HEK293 (cell line): ENCODE measurements around the gene ASMT.
"Not testable (repeated sequence)": the region's sequence is repeated elsewhere in the genome, so short reads cannot be mapped to it uniquely, and the experiment has no call there.

Source experiments
- CTCF ChIA-PET: fragments of 350-600 bp; formaldehyde crosslinking; extraction: SDS; loops from one replicate; lab custom pipeline; 2021; ENCODE audit warnings: antibody characterized with exemption; lab: Yijun Ruan, JAX
- POLR2A ChIA-PET: fragments of 300-600 bp; formaldehyde crosslinking; extraction: SDS; loops from one replicate; lab custom pipeline; 2020; ENCODE audit warnings: antibody characterized with exemption, inconsistent platforms; lab: Yijun Ruan, JAX
- H3K27ac ChIP-seq: fragments of 200-500 bp; sonication (Bioruptor generic); 2 replicates; pipeline ENCODE4 v1.5.1; 2014; ENCODE audit warnings: low read depth, low read length, control low read depth, inconsistent platforms; ENCODE audit errors: extremely low read depth
- H3K36me3 ChIP-seq, 2 experiments: fragments of 200-500 bp in 1 of 2; sonication (Bioruptor generic) in 1 of 2; 1 replicate in 1 of 2; 2 replicates in 1 of 2; pipeline ENCODE4 v1.5.1; 2014 to 2017; ENCODE audit warnings: inconsistent platforms in 2 of 2, low read length in 2 of 2; ENCODE audit not compliant: control insufficient read depth in 2 of 2, insufficient read depth in 1 of 2
- H3K4me1 ChIP-seq: fragments of 200-500 bp; sonication (Bioruptor generic); 2 replicates; pipeline ENCODE4 v1.5.1; 2014; ENCODE audit warnings: mild to moderate bottlenecking, low read length, inconsistent platforms; ENCODE audit not compliant: control insufficient read depth, insufficient read depth
- H3K4me3 ChIP-seq: 2 replicates; pipeline ENCODE4 v1.5.1; 2011; ENCODE audit warnings: low read depth, mild to moderate bottlenecking, control low read depth, low read length, moderate library complexity
- H3K9me3 ChIP-seq: fragments of 200-500 bp; sonication (Bioruptor generic); 2 replicates; pipeline ENCODE4 v1.5.1; 2014; ENCODE audit warnings: low read depth, low read length, inconsistent platforms; ENCODE audit not compliant: control insufficient read depth, insufficient read depth
- BCL11B ChIP-seq: fragments of 450-650 bp; formaldehyde crosslinking; IDR thresholded peaks from 2 replicates; pipeline ENCODE4 v1.5.1; 2016; ENCODE audit warnings: low read depth, missing biosample characterization, missing genetic modification characterization
- FEZF1 ChIP-seq: fragments of 450-650 bp; formaldehyde crosslinking; IDR thresholded peaks from 2 replicates; pipeline ENCODE4 v1.5.1; 2016; ENCODE audit warnings: missing biosample characterization, missing genetic modification characterization
- IKZF3 ChIP-seq: fragments of 450-650 bp; IDR thresholded peaks from 2 replicates; pipeline ENCODE4 v1.5.0; 2018; ENCODE audit warnings: missing biosample characterization, mild to moderate bottlenecking, missing genetic modification characterization, moderate library complexity
- SP2 ChIP-seq: fragments of 450-650 bp; formaldehyde crosslinking; IDR thresholded peaks from 2 replicates; pipeline ENCODE4 v1.5.1; 2016; ENCODE audit warnings: missing biosample characterization, missing genetic modification characterization
- SP3 ChIP-seq: fragments of 450-650 bp; formaldehyde crosslinking; IDR thresholded peaks from 2 replicates; pipeline ENCODE4 v1.5.1; 2016; ENCODE audit warnings: missing biosample characterization, missing genetic modification characterization
- ZBTB48 ChIP-seq: fragments of 450-650 bp; formaldehyde crosslinking; IDR thresholded peaks from 2 replicates; pipeline ENCODE4 v1.5.1; 2016; ENCODE audit warnings: missing biosample characterization, missing genetic modification characterization
- ZFHX2 ChIP-seq: fragments of 450-650 bp; formaldehyde crosslinking; conservative IDR thresholded peaks from 2 replicates; pipeline ENCODE4 v1.5.1; 2016; ENCODE audit warnings: missing biosample characterization, missing genetic modification characterization
- ZNF2 ChIP-seq: fragments of 450-650 bp; formaldehyde crosslinking; IDR thresholded peaks from 2 replicates; pipeline ENCODE4 v1.5.1; 2016; ENCODE audit warnings: missing biosample characterization, missing genetic modification characterization
- ZNF292 ChIP-seq: fragments of 450-650 bp; formaldehyde crosslinking; IDR thresholded peaks from 2 replicates; pipeline ENCODE4 v1.5.1; 2016; ENCODE audit warnings: low read depth, missing biosample characterization, missing genetic modification characterization, borderline replicate concordance
- ZNF350 ChIP-seq: fragments of 450-650 bp; formaldehyde crosslinking; IDR thresholded peaks from 2 replicates; pipeline ENCODE4 v1.5.0; 2017; ENCODE audit warnings: missing biosample characterization, mild to moderate bottlenecking, missing genetic modification characterization
- ZNF366 ChIP-seq: fragments of 450-650 bp; formaldehyde crosslinking; conservative IDR thresholded peaks from 2 replicates; pipeline ENCODE4 v1.5.1; 2016; ENCODE audit warnings: missing biosample characterization, missing genetic modification characterization
- ZNF433 ChIP-seq: fragments of 450-650 bp; formaldehyde crosslinking; IDR thresholded peaks from 2 replicates; pipeline ENCODE4 v1.5.1; 2016; ENCODE audit warnings: missing biosample characterization, missing genetic modification characterization, low read depth
- ZNF571 ChIP-seq: fragments of 450-650 bp; formaldehyde crosslinking; IDR thresholded peaks from 2 replicates; pipeline ENCODE4 v1.5.0; 2017; ENCODE audit warnings: missing biosample characterization, missing genetic modification characterization
- ZNF623 ChIP-seq: fragments of 450-650 bp; formaldehyde crosslinking; IDR thresholded peaks from 2 replicates; pipeline ENCODE4 v1.5.1; 2016; ENCODE audit warnings: missing biosample characterization, missing genetic modification characterization
- ZNF701 ChIP-seq: fragments of 450-650 bp; formaldehyde crosslinking; IDR thresholded peaks from 2 replicates; pipeline ENCODE4 v1.5.1; 2016; ENCODE audit warnings: missing biosample characterization, missing genetic modification characterization
- ZSCAN16 ChIP-seq: fragments of 450-650 bp; formaldehyde crosslinking; IDR thresholded peaks from 2 replicates; pipeline ENCODE4 v1.5.1; 2016; ENCODE audit warnings: missing biosample characterization, missing genetic modification characterization
- TF ChIP-seq, protein P1 (sequence below): fragments of 450-650 bp; formaldehyde crosslinking; IDR thresholded peaks from 2 replicates; pipeline ENCODE4; 2016; ENCODE audit warnings: missing biosample characterization, missing genetic modification characterization
- TF ChIP-seq, protein P2 (sequence below): fragments of 450-650 bp; formaldehyde crosslinking; IDR thresholded peaks from 2 replicates; pipeline ENCODE4 v1.5.1; 2016; ENCODE audit warnings: missing biosample characterization, missing genetic modification characterization
- TF ChIP-seq, protein P3 (sequence below): fragments of 450-650 bp; formaldehyde crosslinking; IDR thresholded peaks from 2 replicates; pipeline ENCODE4 v1.5.1; 2017; ENCODE audit warnings: missing biosample characterization, missing genetic modification characterization

The ASMT gene

DNA sequence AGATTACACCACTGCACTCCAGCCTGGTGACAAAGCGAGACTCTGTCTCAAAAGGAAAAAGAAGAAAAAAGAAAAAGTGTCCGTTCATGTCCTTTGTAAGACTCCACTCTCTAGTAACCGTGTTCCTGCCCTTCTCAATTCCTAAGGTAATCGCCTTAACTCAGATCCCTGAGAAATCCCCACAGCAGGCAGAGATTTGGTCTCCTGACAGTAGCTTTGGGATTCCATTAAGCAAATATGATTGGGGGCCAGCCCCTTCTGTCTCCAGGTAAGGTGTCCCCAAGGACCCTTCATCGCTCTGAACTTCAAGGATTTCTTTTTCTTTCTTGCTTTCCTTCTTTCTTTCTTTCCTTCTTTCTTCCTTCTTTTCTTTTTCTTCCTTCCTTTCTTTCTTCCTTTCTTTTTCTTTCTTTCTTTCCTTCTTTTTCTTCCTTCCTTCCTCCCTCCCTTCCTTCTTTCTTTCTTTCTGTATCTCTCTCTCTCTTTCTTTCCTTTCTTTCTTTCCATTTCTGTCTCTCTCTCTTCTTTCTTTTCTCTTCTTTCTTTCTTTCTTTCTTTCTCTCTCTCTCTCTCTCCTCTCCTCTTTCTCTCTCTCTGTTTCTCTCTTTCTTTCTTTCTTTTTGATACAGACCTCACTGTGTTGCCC lies 2.1 kb upstream of the ASMT start:
- Histone ChIP-seq H3K27ac (no peak overlapping the region), H3K4me1 (no peaks in the 10 kb centered on the region), H3K9me3 (no peaks in the 10 kb centered on the region), H3K36me3 (no peaks in the 10 kb centered on the region), H3K4me3 (no peak overlapping the region)
- CTCF ChIA-PET = no interaction called here
- TF ChIP-seq ZNF292 (tag by site-specific recombination) (no peak), ZNF366 (tag by site-specific recombination) (peak; percentile 89)
- POLR2A ChIA-PET = no interaction called here

DNA sequence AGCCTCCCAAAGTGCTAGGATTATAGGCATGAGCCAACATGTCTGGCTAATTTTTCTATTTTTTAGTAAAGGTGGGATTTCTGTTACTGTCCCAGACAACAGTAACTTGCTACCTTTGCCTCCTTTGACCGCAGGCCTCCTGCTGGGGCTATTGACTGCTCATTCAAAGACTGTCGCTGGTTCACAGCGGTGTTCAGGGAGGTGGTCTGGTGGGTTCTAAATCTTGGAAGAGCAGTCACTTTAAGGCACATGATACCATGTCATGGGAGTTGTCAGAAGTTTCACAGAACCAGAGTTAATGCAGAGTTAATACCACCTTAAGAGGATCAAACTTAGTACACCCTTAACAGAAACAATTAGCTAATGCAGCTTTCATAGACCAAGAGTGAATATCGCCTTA lies 3.8 kb downstream of the ASMT start:
- Histone ChIP-seq H3K4me1 (no peaks in the 10 kb centered on the region), H3K36me3 (no peaks in the 10 kb centered on the region; a peak in 1 of 3 replicates), H3K4me3 (no peak overlapping the region), H3K9me3 (no peaks in the 10 kb centered on the region), H3K27ac (no peak overlapping the region)
- ChIA-PET POLR2A (no interaction called here), CTCF (no interaction called here)
- TF ChIP-seq, protein P1, sequence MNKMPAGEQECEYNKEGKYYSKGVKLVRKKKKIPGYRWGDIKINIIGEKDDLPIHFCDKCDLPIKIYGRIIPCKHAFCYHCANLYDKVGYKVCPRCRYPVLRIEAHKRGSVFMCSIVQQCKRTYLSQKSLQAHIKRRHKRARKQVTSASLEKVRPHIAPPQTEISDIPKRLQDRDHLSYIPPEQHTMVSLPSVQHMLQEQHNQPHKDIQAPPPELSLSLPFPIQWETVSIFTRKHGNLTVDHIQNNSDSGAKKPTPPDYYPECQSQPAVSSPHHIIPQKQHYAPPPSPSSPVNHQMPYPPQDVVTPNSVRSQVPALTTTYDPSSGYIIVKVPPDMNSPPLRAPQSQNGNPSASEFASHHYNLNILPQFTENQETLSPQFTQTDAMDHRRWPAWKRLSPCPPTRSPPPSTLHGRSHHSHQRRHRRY = no peak
- TF ChIP-seq ZNF433 (tag by site-specific recombination) = no peak
- no peak for TF ChIP-seq ZNF350 (tag by site-specific recombination)
- no peak for TF ChIP-seq ZNF2 (tag by site-specific recombination)
- no peak for TF ChIP-seq ZNF623
- TF ChIP-seq SP2 (tag by site-specific recombination) = no peak
- TF ChIP-seq BCL11B (tag by site-specific recombination) = no peak
- no peak for TF ChIP-seq FEZF1 (tag by site-specific recombination)
- no peak for TF ChIP-seq ZFHX2 (tag by site-specific recombination)
- no peak for TF ChIP-seq SP3 (tag by site-specific recombination)
- no peak for TF ChIP-seq ZSCAN16
- no peak for TF ChIP-seq ZNF701
- no peak for TF ChIP-seq ZNF571
- TF ChIP-seq, protein P2, sequence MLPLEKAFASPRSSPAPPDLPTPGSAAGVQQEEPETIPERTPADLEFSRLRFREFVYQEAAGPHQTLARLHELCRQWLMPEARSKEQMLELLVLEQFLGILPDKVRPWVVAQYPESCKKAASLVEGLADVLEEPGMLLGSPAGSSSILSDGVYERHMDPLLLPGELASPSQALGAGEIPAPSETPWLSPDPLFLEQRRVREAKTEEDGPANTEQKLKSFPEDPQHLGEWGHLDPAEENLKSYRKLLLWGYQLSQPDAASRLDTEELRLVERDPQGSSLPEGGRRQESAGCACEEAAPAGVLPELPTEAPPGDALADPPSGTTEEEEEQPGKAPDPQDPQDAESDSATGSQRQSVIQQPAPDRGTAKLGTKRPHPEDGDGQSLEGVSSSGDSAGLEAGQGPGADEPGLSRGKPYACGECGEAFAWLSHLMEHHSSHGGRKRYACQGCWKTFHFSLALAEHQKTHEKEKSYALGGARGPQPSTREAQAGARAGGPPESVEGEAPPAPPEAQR (tag by site-specific recombination) = no peak
- TF ChIP-seq, protein P3, sequence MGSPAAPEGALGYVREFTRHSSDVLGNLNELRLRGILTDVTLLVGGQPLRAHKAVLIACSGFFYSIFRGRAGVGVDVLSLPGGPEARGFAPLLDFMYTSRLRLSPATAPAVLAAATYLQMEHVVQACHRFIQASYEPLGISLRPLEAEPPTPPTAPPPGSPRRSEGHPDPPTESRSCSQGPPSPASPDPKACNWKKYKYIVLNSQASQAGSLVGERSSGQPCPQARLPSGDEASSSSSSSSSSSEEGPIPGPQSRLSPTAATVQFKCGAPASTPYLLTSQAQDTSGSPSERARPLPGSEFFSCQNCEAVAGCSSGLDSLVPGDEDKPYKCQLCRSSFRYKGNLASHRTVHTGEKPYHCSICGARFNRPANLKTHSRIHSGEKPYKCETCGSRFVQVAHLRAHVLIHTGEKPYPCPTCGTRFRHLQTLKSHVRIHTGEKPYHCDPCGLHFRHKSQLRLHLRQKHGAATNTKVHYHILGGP (tag by site-specific recombination) = no peak
- no peak for TF ChIP-seq ZBTB48

DNA sequence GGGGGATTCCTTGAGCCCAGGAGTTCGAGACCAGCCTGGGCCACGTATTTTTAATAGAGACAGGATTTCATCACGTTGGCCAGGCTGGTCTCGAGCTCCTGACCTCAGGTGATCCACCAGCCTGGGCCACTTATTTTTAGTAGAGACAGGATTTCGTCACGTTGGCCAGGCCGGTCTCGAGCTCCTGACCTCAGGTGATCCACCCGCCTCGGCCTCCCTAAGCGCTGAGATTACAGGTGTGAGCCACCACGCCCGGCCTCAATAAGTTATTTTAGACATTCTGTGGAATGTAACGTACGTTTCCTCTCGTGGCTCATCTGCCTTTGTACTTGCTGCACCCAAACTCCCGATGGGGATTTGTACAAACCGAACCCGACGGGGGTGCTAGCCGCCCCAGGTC lies 8.8 kb downstream of the ASMT start:
- no peak for TF ChIP-seq IKZF3 (tag by site-specific recombination)
- ChIA-PET CTCF (no interaction called here), POLR2A (no interaction called here)
- Histone ChIP-seq H3K27ac (no peak overlapping the region), H3K36me3 (no peaks in the 10 kb centered on the region; a peak in 1 of 3 replicates), H3K4me1 (no peaks in the 10 kb centered on the region), H3K4me3 (no peak overlapping the region), H3K9me3 (no peaks in the 10 kb centered on the region)

DNA sequence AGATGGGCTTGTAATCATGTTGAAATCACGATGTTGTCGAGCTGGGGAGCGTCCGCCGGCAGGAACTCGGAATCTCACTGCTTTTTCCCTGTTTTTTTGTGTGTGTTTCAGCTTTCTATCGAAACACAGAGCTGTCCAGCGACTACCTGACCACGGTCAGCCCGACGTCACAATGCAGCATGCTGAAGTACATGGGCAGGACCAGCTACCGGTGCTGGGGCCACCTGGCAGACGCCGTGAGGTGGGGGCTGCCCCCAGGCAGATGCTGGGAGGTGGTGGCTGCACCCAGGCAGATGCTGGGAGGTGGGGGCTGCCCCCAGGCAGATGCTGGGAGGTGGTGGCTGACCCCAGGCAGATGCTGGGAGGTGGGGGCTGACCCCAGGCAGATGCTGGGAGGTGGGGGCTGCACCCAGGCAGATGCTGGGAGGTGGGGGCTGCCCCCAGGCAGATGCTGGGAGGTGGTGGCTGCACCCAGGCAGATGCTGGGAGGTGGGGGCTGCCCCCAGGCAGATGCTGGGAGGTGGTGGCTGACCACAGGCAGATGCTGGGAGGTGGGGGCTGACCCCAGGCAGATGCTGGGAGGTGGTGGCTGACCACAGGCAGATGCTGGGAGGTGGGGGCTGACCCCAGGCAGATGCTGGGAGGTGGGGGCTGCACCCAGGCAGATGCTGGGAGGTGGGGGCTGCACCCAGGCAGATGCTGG lies 9.4 kb downstream of the ASMT start:
- CTCF ChIA-PET, H3K27ac ChIP-seq, H3K4me1 ChIP-seq, H3K36me3 ChIP-seq, POLR2A ChIA-PET, H3K4me3 ChIP-seq, H3K9me3 ChIP-seq: not testable (repeated sequence)

DNA sequence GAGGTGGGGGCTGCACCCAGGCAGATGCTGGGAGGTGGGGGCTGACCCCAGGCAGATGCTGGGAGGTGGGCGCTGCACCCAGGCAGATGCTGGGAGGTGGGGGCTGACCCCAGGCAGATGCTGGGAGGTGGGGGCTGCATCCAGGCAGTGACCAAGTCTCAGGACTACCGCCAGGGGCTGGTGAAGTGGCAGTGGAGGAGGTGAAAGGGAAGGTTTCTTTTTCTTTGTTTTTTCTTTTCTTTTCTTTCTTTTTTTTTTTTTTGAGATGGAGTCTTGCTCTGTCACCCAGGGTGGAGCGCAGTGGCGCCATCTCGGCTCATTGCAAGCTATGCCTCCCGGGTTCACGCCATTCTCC lies 10.0 kb downstream of the ASMT start:
- H3K27ac ChIP-seq, H3K9me3 ChIP-seq, H3K36me3 ChIP-seq, H3K4me3 ChIP-seq, CTCF ChIA-PET, POLR2A ChIA-PET, H3K4me1 ChIP-seq: not testable (repeated sequence)
